GM12865 (cell line): ENCODE measurements around the gene TBC1D10A.

Experiments used
- DNase-seq: peaks from one replicate; pipeline ENCODE4 v3.0.0; 2010; ENCODE audit warnings: low read depth
- H3K4me3 ChIP-seq: 2 replicates; pipeline ENCODE4 v1.5.1; 2011; ENCODE audit warnings: mild to moderate bottlenecking, low read depth, low read length, control low read depth
- TF ChIP-seq, protein P1 (sequence below): IDR thresholded peaks from 2 replicates; pipeline ENCODE4 v1.5.1; 2011; ENCODE audit warnings: low read length, control low read depth, low read depth, inconsistent platforms; ENCODE audit not compliant: insufficient read depth; ENCODE audit errors: missing control alignments

Gene TBC1D10A

DNA sequence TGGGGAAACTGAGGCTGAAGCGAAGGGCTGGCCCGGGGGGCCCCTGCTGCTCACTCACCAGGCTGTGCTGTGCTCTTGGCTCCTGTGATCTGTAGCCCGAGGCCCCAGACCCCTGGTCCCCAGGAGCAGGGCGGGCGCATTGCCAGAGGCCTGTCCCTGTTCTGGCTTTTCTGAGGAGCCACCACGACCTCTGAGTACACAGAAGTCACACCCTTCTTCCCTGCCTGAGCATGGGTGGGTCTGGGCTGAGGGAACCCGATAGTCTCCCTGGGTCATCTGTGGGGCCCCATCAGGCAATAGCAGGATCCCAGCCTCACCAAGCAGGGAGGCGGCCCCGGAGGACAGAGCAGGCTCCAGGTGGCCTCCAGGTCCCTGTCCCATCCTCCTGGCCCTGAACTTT, 42.6 kb downstream of the TBC1D10A start:
- TF ChIP-seq, protein P1, sequence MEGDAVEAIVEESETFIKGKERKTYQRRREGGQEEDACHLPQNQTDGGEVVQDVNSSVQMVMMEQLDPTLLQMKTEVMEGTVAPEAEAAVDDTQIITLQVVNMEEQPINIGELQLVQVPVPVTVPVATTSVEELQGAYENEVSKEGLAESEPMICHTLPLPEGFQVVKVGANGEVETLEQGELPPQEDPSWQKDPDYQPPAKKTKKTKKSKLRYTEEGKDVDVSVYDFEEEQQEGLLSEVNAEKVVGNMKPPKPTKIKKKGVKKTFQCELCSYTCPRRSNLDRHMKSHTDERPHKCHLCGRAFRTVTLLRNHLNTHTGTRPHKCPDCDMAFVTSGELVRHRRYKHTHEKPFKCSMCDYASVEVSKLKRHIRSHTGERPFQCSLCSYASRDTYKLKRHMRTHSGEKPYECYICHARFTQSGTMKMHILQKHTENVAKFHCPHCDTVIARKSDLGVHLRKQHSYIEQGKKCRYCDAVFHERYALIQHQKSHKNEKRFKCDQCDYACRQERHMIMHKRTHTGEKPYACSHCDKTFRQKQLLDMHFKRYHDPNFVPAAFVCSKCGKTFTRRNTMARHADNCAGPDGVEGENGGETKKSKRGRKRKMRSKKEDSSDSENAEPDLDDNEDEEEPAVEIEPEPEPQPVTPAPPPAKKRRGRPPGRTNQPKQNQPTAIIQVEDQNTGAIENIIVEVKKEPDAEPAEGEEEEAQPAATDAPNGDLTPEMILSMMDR: no peak
- DNase-seq: no peak
- no peak overlapping the region for H3K4me3 ChIP-seq

DNA sequence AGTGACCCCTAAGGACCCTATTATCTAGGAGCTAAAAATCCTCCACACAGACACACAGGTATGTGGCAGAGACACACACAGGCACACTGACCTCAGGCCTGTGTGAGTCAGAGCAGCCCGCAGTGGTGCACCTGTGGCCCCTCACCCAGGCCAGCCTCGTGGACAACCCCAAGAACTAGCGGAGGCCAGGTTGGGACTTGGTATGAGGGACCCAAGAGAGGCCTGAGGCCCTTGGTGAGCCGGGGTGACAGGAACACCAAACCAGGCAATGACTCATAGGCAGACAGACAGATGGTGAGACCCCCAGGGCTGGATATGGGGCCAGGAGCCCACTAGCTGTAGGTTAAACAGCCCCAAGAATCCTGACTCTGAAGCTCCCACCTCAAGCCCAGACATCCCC, 43.4 kb downstream of the TBC1D10A start:
- H3K4me3 ChIP-seq: no peak overlapping the region
- no peak for DNase-seq
- TF ChIP-seq, protein P1: no peak

DNA sequence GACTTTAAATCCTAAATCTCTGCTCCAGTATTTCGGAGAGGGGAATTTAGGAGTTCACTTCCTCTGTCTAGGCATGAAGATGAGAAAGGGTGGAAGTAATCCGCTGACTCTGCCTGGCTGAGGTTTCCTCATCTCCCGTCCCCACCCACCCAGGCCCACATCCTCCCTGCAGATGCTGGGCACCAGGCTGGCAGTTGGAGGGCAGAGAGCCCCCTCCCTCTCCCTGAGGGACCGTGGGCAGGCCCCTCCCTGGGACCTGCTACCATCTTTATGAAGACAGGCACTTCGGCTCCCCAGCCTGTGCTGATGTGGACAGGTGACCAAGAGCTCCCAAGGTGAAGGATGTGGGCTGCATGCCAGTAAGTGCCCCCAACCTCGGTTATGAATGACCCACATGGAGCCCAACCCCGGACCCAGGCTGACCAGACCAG, 44.1 kb downstream of the TBC1D10A start:
- TF ChIP-seq, protein P1: no peak
- no peak overlapping the region for H3K4me3 ChIP-seq
- no peak for DNase-seq

DNA sequence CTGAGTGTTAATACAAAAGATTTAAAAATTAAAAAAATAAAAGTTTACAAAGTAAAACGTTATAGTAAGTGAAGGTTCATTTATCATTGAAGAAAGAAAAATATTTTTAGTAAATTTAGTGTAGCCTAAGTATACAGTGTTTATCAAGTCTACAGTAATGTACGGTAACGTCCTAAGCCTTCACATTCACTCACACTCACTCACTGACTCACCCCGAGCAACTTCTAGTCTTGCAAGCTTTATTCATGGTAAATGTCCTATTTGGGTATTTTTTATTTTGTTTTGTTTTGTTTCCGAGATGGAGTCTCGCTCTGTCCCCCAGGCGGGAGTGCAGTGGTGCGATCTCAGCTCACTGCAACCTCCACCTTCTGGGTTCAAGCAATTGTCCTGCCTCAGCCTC, 46.2 kb downstream of the TBC1D10A start:
- TF ChIP-seq, protein P1: no peak
- H3K4me3 ChIP-seq: no peak overlapping the region
- DNase-seq: no peak

DNA sequence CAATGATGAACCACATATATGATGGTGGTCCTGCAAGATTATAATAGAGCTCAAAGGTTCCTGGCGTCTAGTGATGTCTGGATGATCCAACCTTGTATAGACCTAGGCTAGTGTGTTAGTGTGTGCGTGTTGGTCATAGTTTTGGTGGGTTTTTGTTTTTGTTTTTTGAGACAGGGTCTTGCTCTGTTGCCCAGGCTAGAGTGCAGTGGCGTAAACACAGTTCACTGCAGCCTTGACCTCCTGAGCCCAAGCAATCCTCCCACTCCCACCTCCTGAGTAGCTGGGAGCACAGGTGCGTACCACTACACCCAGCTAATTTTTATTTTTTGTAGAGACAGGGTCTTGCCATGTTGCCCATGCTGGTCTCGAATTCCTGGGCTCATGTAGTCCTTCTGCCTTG, 46.8 kb downstream of the TBC1D10A start:
- H3K4me3 ChIP-seq: no peak overlapping the region
- DNase-seq: no peak
- TF ChIP-seq, protein P1: no peak

DNA sequence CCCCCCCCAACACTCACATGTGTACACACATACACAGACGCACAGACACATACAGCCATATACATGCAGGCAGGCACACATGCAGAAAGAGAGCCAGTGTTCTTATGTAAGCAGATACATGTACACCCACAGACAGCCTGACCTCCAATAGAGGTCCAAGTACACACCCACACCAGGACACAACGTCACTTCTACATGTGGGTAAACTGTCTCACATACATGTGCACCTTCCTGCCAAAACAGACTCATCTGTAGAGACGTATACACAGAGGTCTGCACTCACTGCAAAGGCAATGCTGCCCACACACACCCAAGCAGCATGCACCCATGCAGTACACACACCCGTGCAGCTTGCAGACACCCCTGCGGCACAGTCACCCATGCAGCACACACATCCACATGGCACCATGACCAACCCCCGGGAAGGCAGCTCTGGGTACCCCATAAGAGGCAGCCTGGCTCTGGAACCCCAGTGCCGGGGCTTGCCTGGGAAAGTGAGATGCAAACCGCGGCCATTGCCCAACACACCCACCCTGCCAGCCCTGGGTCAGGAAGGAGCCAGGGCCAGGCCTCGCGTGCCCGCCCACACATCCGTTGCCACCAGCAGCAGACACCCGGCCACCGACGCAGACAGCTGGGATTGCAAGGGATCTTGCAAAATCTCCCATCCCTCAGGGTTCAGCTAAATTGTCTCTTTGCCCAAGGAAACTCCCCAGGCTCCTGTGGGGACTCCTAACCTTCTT, 47.5 kb downstream of the TBC1D10A start:
- H3K4me3 ChIP-seq: no peak overlapping the region
- TF ChIP-seq, protein P1: no peak

More for the DNA sequence above, 47.5 kb downstream of the TBC1D10A start:
- no peak for DNase-seq
